Fibroblast of lung (primary cell): ENCODE results near the gene CMTM7. TPM values are rescaled to one million over a fixed set of nuclear protein-coding genes. Genes with fewer than 3 reads are reported as not detected.

Experiments used
- DNase-seq, 2 donors: peaks; one replicate each; pipeline versions ENCODE4 v3.0.0 to v3.0.0-alpha.2; 2010; ENCODE audit warnings: low read depth in 2 of 2
- H2AFZ ChIP-seq: 2 replicates; pipeline ENCODE4 v1.5.1; 2012; ENCODE audit warnings: low read length, control low read depth, inconsistent platforms
- H3K27ac ChIP-seq: 2 replicates; pipeline ENCODE4 v1.5.1; 2011; ENCODE audit warnings: low read length, control low read depth; ENCODE audit not compliant: insufficient read depth
- H3K27me3 ChIP-seq: 2 replicates; pipeline ENCODE4 v1.5.1; 2011; ENCODE audit warnings: mild to moderate bottlenecking, low read length; ENCODE audit not compliant: control insufficient read depth, insufficient read depth
- H3K36me3 ChIP-seq: 2 replicates; pipeline ENCODE4 v1.5.1; 2011; ENCODE audit warnings: low read length; ENCODE audit not compliant: control insufficient read depth, insufficient read depth
- H3K4me1 ChIP-seq: 2 replicates; pipeline ENCODE4 v1.5.1; 2011; ENCODE audit warnings: low read length; ENCODE audit not compliant: control insufficient read depth, insufficient read depth; ENCODE audit errors: extremely low read depth
- H3K4me2 ChIP-seq: 2 replicates; pipeline ENCODE4 v1.5.1; 2011; ENCODE audit warnings: low read length, control low read depth; ENCODE audit not compliant: insufficient read depth; ENCODE audit errors: extremely low read depth
- H3K4me3 ChIP-seq, 4 experiments: fragments of 200-600 bp in 1 of 4; sonication (generic) in 1 of 4; replicated peaks in 1 of 4; 2 replicates each; pipeline ENCODE4 v1.5.1; 2011 to 2016; ENCODE audit warnings: low read length in 4 of 4, low read depth in 3 of 4, mild to moderate bottlenecking in 3 of 4, control low read depth in 2 of 4, inconsistent platforms in 1 of 4, mixed read lengths in 1 of 4; ENCODE audit not compliant: insufficient read depth in 1 of 4; ENCODE audit errors: control extremely low read depth in 1 of 4
- H3K79me2 ChIP-seq: 2 replicates; pipeline ENCODE4 v1.5.1; 2012; ENCODE audit warnings: mild to moderate bottlenecking, low read length, inconsistent platforms; ENCODE audit not compliant: control insufficient read depth, insufficient read depth
- H3K9ac ChIP-seq: 2 replicates; pipeline ENCODE4 v1.5.1; 2011; ENCODE audit warnings: mild to moderate bottlenecking, low read length, control low read depth; ENCODE audit not compliant: insufficient read depth
- H3K9me3 ChIP-seq: 2 replicates; pipeline ENCODE4 v1.5.1; 2012; ENCODE audit warnings: low read depth, low read length; ENCODE audit not compliant: control insufficient read depth, insufficient read depth
- H4K20me1 ChIP-seq: 2 replicates; pipeline ENCODE4 v1.5.1; 2011; ENCODE audit warnings: low read length; ENCODE audit not compliant: control insufficient read depth, insufficient read depth; ENCODE audit errors: extremely low read depth
- CTCF ChIP-seq, 2 donors: IDR thresholded peaks in 1 of 2; conservative IDR thresholded peaks in 1 of 2; 1 replicate in 1 of 2; 2 replicates in 1 of 2; pipeline ENCODE4 v1.5.1; 2011 to 2012; ENCODE audit warnings: low read length in 2 of 2, control low read depth in 1 of 2, inconsistent platforms in 1 of 2, low read depth in 1 of 2, mild to moderate bottlenecking in 1 of 2
- EZH2 ChIP-seq: IDR thresholded peaks from 2 replicates; pipeline ENCODE4 v1.5.1; 2012; ENCODE audit warnings: low read length, control low read depth, mild to moderate bottlenecking; ENCODE audit errors: missing control alignments
- polyA plus RNA-seq, 2 donors: library from polyadenylated mRNA; depleted of rRNA in 1 of 2; stranded (reverse) in 1 of 2; unstranded in 1 of 2; fragments of >200 nt; gene quantifications; 2 replicates each; pipeline ENCODE4 v1.2.1, GENCODE V29; 2011 to 2012; ENCODE audit warnings: missing spikeins in 1 of 2
- total RNA-seq: library from RNA; depleted of rRNA; stranded (reverse); fragments of >200 nt; gene quantifications from 2 replicates; pipeline ENCODE4 v1.2.1, GENCODE V29; 2014

The CMTM7 gene
- total and polyA plus RNA-seq, 2 donors (not counting 1 experiment from before 2014, with no cell fraction given), result 3.5 to 9.3 TPM

- H3K27me3 ChIP-seq, result no peaks in the 10 kb centered on the region
- no peak overlapping the region for H3K4me2 ChIP-seq
- H3K4me3 ChIP-seq, result no peak overlapping the region
- no peaks in the 10 kb centered on the region for H3K4me1 ChIP-seq
- no peak overlapping the region for H2AFZ ChIP-seq
- H3K9ac ChIP-seq, result no peak overlapping the region
- no peaks in the 10 kb centered on the region for H3K36me3 ChIP-seq
- H3K79me2 ChIP-seq, result no peaks in the 10 kb centered on the region
- no peak overlapping the region for H3K27ac ChIP-seq
- peak in 1 of 2 donors; percentile 70 for DNase-seq
- H4K20me1 ChIP-seq, result no peaks in the 10 kb centered on the region
- H3K9me3 ChIP-seq, result no peaks in the 10 kb centered on the region
- TF ChIP-seq CTCF (conservative IDR thresholded peaks at IDR 0.05 in 1 of 2, IDR thresholded peaks at IDR 0.05 in 1 of 2; ENCODE audit: low read depth in 1 of 2, low read length in 2 of 2) (no peak), EZH2 (no peak)
Measured at GRCh38 chr3:32440611-32441350, 49.1 kb downstream of the CMTM7 start.

DNA sequence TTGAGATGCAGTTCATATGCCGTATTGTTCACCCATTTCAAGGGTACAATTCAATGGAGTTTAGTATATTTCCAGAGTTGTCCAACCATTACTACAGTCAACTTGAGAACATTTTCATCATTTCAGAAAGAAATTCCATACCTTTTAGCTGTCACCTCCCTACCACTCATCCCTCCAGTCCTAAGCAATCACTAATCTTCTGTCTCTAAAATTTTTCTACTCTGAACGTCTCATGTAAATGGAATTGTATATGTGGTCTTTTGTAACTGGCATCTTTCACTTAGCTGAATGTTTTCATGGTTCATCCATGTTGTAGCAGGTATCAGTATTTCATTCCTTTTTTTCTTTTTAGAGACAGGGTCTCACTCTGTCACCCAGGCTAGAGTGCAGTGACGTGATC lies 51.1 kb downstream of the CMTM7 start:
- H3K4me3 ChIP-seq, result no peak overlapping the region
- H3K36me3 ChIP-seq, result no peaks in the 10 kb centered on the region
- DNase-seq, result peak in 1 of 2 donors; percentile 55
- H3K4me1 ChIP-seq, result no peaks in the 10 kb centered on the region
- no peak overlapping the region for H3K9ac ChIP-seq
- H3K9me3 ChIP-seq, result no peaks in the 10 kb centered on the region
- H3K79me2 ChIP-seq, result no peaks in the 10 kb centered on the region
- H4K20me1 ChIP-seq, result no peaks in the 10 kb centered on the region
- TF ChIP-seq EZH2 (no peak), CTCF (conservative IDR thresholded peaks at IDR 0.05 in 1 of 2, IDR thresholded peaks at IDR 0.05 in 1 of 2; ENCODE audit: low read depth in 1 of 2, low read length in 2 of 2) (no peak)
- no peak overlapping the region for H2AFZ ChIP-seq
- H3K4me2 ChIP-seq, result no peak overlapping the region
- no peaks in the 10 kb centered on the region for H3K27me3 ChIP-seq
- H3K27ac ChIP-seq, result no peak overlapping the region

GRCh38 chr3:32443478-32443877 lies 51.8 kb downstream of the CMTM7 start:
- TF ChIP-seq EZH2 (no peak), CTCF (conservative IDR thresholded peaks at IDR 0.05 in 1 of 2, IDR thresholded peaks at IDR 0.05 in 1 of 2; ENCODE audit: low read depth in 1 of 2, low read length in 2 of 2) (no peak)
- H3K79me2 ChIP-seq, result no peaks in the 10 kb centered on the region
- peak; percentile 39 to 94 for DNase-seq

More at GRCh38 chr3:32443478-32443877, 51.8 kb downstream of the CMTM7 start:
- no peak overlapping the region for H2AFZ ChIP-seq
- no peak overlapping the region for H3K4me3 ChIP-seq
- no peaks in the 10 kb centered on the region for H3K36me3 ChIP-seq
- H3K9ac ChIP-seq, result no peak overlapping the region
- H3K27me3 ChIP-seq, result no peaks in the 10 kb centered on the region
- no peak overlapping the region for H3K27ac ChIP-seq
- H3K9me3 ChIP-seq, result no peaks in the 10 kb centered on the region
- no peak overlapping the region for H3K4me2 ChIP-seq
- no peaks in the 10 kb centered on the region for H3K4me1 ChIP-seq
- no peaks in the 10 kb centered on the region for H4K20me1 ChIP-seq
